ENCODE measurements around the gene OPN4. TPM values are rescaled to one million over a fixed set of nuclear protein-coding genes. Genes with fewer than 3 reads are reported as not detected.

Gene OPN4
- total RNA-seq, 2 donors from 2014 or later = not detected

- H3K36me3 Mint-ChIP-seq = no peaks in the 10 kb centered on the region
- ATAC-seq (no peak), DNase-seq (ENCODE audit: low spot score in 2 of 2) (no peak)
- H3K9me3 Mint-ChIP-seq = no peaks in the 10 kb centered on the region
- H3K27ac Mint-ChIP-seq = no peak overlapping the region
These were observed 45.2 kb downstream of the OPN4 start for GRCh38 chr10:86699541-86699940.

GRCh38 chr10:86699991-86700840 is 45.9 kb downstream of the OPN4 start:
- Mint-ChIP-seq H3K9me3 (no peaks in the 10 kb centered on the region), H3K36me3 (no peaks in the 10 kb centered on the region), H3K27ac (no peak overlapping the region)
- no peak for ATAC-seq
- DNase-seq (ENCODE audit: low spot score in 2 of 2) = no peak

- Mint-ChIP-seq H3K9me3 (no peaks in the 10 kb centered on the region), H3K36me3 (no peaks in the 10 kb centered on the region), H3K27ac (no peak overlapping the region)
- DNase-seq (ENCODE audit: low spot score in 2 of 2) (no peak), ATAC-seq (no peak)
These were observed 46.7 kb downstream of the OPN4 start for GRCh38 chr10:86700851-86701617.

- H3K27ac Mint-ChIP-seq = no peak overlapping the region
- no peaks in the 10 kb centered on the region for H3K36me3 Mint-ChIP-seq
- H3K9me3 Mint-ChIP-seq = no peaks in the 10 kb centered on the region
- ATAC-seq (no peak), DNase-seq (ENCODE audit: low spot score in 2 of 2) (no peak)
These were observed 48.8 kb downstream of the OPN4 start for GRCh38 chr10:86703176-86703575.

GRCh38 chr10:86705139-86705538 is 50.8 kb downstream of the OPN4 start:
- ATAC-seq (no peak), DNase-seq (ENCODE audit: low spot score in 2 of 2) (no peak)
- H3K36me3 Mint-ChIP-seq = peaks cover 0 to 4% of the 10 kb centered on the region in 2 donors
- H3K9me3 Mint-ChIP-seq = no peaks in the 10 kb centered on the region
- no peak overlapping the region for H3K27ac Mint-ChIP-seq

GRCh38 chr10:86705905-86706304 is 51.6 kb downstream of the OPN4 start:
- no peak for DNase-seq (ENCODE audit: low spot score in 2 of 2)
- H3K9me3 Mint-ChIP-seq = no peaks in the 10 kb centered on the region
- H3K36me3 Mint-ChIP-seq = peaks cover 0 to 6% of the 10 kb centered on the region in 2 donors
- peak overlapping the region in 1 of 2 donors; percentile 14 for H3K27ac Mint-ChIP-seq
- ATAC-seq = no peak

- Mint-ChIP-seq H3K36me3 (peaks cover 0 to 6% of the 10 kb centered on the region in 2 donors), H3K27ac (no peak overlapping the region), H3K9me3 (no peaks in the 10 kb centered on the region)
- ATAC-seq = no peak
- no peak for DNase-seq (ENCODE audit: low spot score in 2 of 2)
These were observed 52.1 kb downstream of the OPN4 start for GRCh38 chr10:86706401-86706841.

- Mint-ChIP-seq H3K36me3 (peaks cover 0 to 6% of the 10 kb centered on the region in 2 donors), H3K27ac (no peak overlapping the region), H3K9me3 (no peaks in the 10 kb centered on the region)
- no peak for ATAC-seq
- no peak for DNase-seq (ENCODE audit: low spot score in 2 of 2)
These were observed 52.6 kb downstream of the OPN4 start for GRCh38 chr10:86706977-86707376.

GRCh38 chr10:86707505-86707904 is 53.2 kb downstream of the OPN4 start:
- H3K27ac Mint-ChIP-seq = no peak overlapping the region
- DNase-seq (ENCODE audit: low spot score in 2 of 2) = no peak
- no peaks in the 10 kb centered on the region for H3K9me3 Mint-ChIP-seq
- no peak for ATAC-seq
- H3K36me3 Mint-ChIP-seq = peaks cover 0 to 6% of the 10 kb centered on the region in 2 donors

GRCh38 chr10:86708068-86708782 is 53.9 kb downstream of the OPN4 start:
- no peaks in the 10 kb centered on the region for H3K9me3 Mint-ChIP-seq
- no peak overlapping the region for H3K27ac Mint-ChIP-seq
- DNase-seq (ENCODE audit: low spot score in 2 of 2) = no peak
- ATAC-seq = no peak
- peaks cover 0 to 6% of the 10 kb centered on the region in 2 donors for H3K36me3 Mint-ChIP-seq

- DNase-seq (ENCODE audit: low spot score in 2 of 2) (no peak), ATAC-seq (no peak)
- Mint-ChIP-seq H3K9me3 (no peaks in the 10 kb centered on the region), H3K27ac (no peak overlapping the region), H3K36me3 (peaks cover 0 to 6% of the 10 kb centered on the region in 2 donors)
These were observed 54.5 kb downstream of the OPN4 start for GRCh38 chr10:86708783-86709380.

GRCh38 chr10:86709396-86710185 is 55.2 kb downstream of the OPN4 start:
- Mint-ChIP-seq H3K27ac (peak overlapping the region; percentile 94 to 97), H3K9me3 (no peaks in the 10 kb centered on the region), H3K36me3 (peaks cover 0 to 6% of the 10 kb centered on the region in 2 donors)
- no peak for ATAC-seq
- no peak for DNase-seq (ENCODE audit: low spot score in 2 of 2)

- Mint-ChIP-seq H3K27ac (peak overlapping the region; percentile 94 to 97), H3K36me3 (peaks cover 0 to 6% of the 10 kb centered on the region in 2 donors), H3K9me3 (no peaks in the 10 kb centered on the region)
- peak; percentile 89 to 92 for ATAC-seq
- peak; percentile 83 to 88 for DNase-seq (ENCODE audit: low spot score in 2 of 2)
These were observed 56.7 kb downstream of the OPN4 start for GRCh38 chr10:86710987-86711512.

GRCh38 chr10:86711513-86712316 is 57.4 kb downstream of the OPN4 start:
- ATAC-seq = peak; percentile 59 to 66
- Mint-ChIP-seq H3K9me3 (no peaks in the 10 kb centered on the region), H3K27ac (peak overlapping the region; percentile 95 to 97), H3K36me3 (peaks cover 0 to 6% of the 10 kb centered on the region in 2 donors)
- peak; percentile 55 to 67 for DNase-seq (ENCODE audit: low spot score in 2 of 2)

- Mint-ChIP-seq H3K9me3 (no peaks in the 10 kb centered on the region), H3K36me3 (peaks cover 0 to 6% of the 10 kb centered on the region in 2 donors), H3K27ac (peak overlapping the region; percentile 95 to 97)
- DNase-seq (ENCODE audit: low spot score in 2 of 2) (no peak), ATAC-seq (no peak)
These were observed 58.0 kb downstream of the OPN4 start for GRCh38 chr10:86712317-86712707.
